PC-3 (cell line): ENCODE results near the gene SPRTN. TPM values are rescaled to one million over a fixed set of nuclear protein-coding genes. Genes with fewer than 3 reads are reported as not detected.

Experiments
- ATAC-seq: fragments of 200-7000 bp; cut with Tn5 transposase; 2 replicates; pipeline ENCODE4 v1.9.1; 2020; ENCODE audit warnings: mild to moderate bottlenecking, moderate library complexity
- BruUV-seq: library from RNA; stranded (reverse); fragments of 400-500 nt; replicated peaks from 2 replicates; lab custom pipeline; 2021; lab: Mats Ljungman, UMichigan
- CTCF ChIA-PET: fragments of 300-600 bp; sonication (Branson Sonifier 250); formaldehyde crosslinking; loops from one replicate; lab custom pipeline; 2022; ENCODE audit warnings: antibody characterized with exemption; lab: Charles Lee
- POLR2A ChIA-PET: fragments of 300-600 bp; sonication (Branson Sonifier 250); formaldehyde crosslinking; loops from one replicate; lab custom pipeline; 2022; ENCODE audit warnings: antibody characterized with exemption; ENCODE audit not compliant: unreplicated experiment; lab: Charles Lee
- DNase-seq: peaks from one replicate; pipeline ENCODE4 v3.0.0-alpha.2; 2015
- H2AFZ ChIP-seq: fragments of 300-600 bp; sonication (generic); 2 replicates; pipeline ENCODE4 v1.6.0; 2016; ENCODE audit warnings: antibody characterized with exemption, low read length
- H3F3A ChIP-seq: fragments of 300-600 bp; sonication (generic); one replicate; pipeline ENCODE4 v1.6.0; 2017; ENCODE audit warnings: antibody characterized with exemption, low read length, control low read depth, mild to moderate bottlenecking; ENCODE audit not compliant: unreplicated experiment
- H3K27ac ChIP-seq: fragments of 300-600 bp; sonication (generic); 2 replicates; pipeline ENCODE4 v1.5.1; 2016; ENCODE audit warnings: mild to moderate bottlenecking, low read length
- H3K27me3 ChIP-seq: fragments of 300-600 bp; sonication (generic); 2 replicates; pipeline ENCODE4 v1.6.1; 2016; ENCODE audit warnings: low read length, mixed read lengths
- H3K36me3 ChIP-seq: fragments of 300-600 bp; sonication (generic); 2 replicates; pipeline ENCODE4 v1.6.1; 2016; ENCODE audit warnings: low read depth, mixed run types, low read length, mixed read lengths
- H3K4me1 ChIP-seq: fragments of 300-600 bp; sonication (generic); 2 replicates; pipeline ENCODE4 v1.5.1; 2016; ENCODE audit warnings: low read length; ENCODE audit not compliant: insufficient read depth
- H3K4me2 ChIP-seq: fragments of 300-600 bp; sonication (generic); 2 replicates; pipeline ENCODE4 v1.6.0; 2016; ENCODE audit warnings: low read length
- H3K4me3 ChIP-seq: fragments of 300-600 bp; sonication (generic); 2 replicates; pipeline ENCODE4 v1.5.1; 2016; ENCODE audit warnings: mild to moderate bottlenecking, low read length, mixed read lengths
- H3K79me2 ChIP-seq: fragments of 300-600 bp; sonication (generic); 2 replicates; pipeline ENCODE4 v1.6.1; 2017; ENCODE audit warnings: low read length, mixed read lengths
- H3K9ac ChIP-seq: fragments of 300-600 bp; sonication (generic); 2 replicates; pipeline ENCODE4 v1.6.0; 2016; ENCODE audit warnings: mild to moderate bottlenecking, low read length
- H3K9me2 ChIP-seq: fragments of 300-600 bp; sonication (generic); replicated peaks from 2 replicates; pipeline ENCODE4 v1.6.1; 2016; ENCODE audit warnings: mixed run types, low read length, mixed read lengths
- H3K9me3 ChIP-seq: fragments of 300-600 bp; sonication (generic); 2 replicates; pipeline ENCODE4 v1.6.1; 2016; ENCODE audit warnings: low read length, mixed read lengths
- H4K20me1 ChIP-seq: fragments of 300-600 bp; sonication (generic); 2 replicates; pipeline ENCODE4 v1.6.1; 2016; ENCODE audit warnings: low read length, mixed read lengths
- CTCF ChIP-seq: fragments of 300-600 bp; sonication (generic); conservative IDR thresholded peaks from 2 replicates; pipeline ENCODE4 v1.5.1; 2017; ENCODE audit warnings: antibody characterized with exemption, low read depth, mild to moderate bottlenecking, low read length
- EZH2 ChIP-seq: fragments of 300-600 bp; sonication (generic); IDR thresholded peaks from one replicate; pipeline ENCODE4 v1.6.1; 2017; ENCODE audit warnings: antibody characterized with exemption, mild to moderate bottlenecking, low read length; ENCODE audit not compliant: unreplicated experiment
- EZH2phosphoT487 ChIP-seq: fragments of 300-600 bp; sonication (generic); IDR thresholded peaks from 2 replicates; pipeline ENCODE4 v1.6.1; 2018; ENCODE audit warnings: mild to moderate bottlenecking, antibody characterized with exemption, low read length, borderline replicate concordance
- intact Hi-C: fragments of 100-400 bp; cut with micrococcal nuclease; formaldehyde crosslinking; loops from 2 replicates; pipeline ENCODE4 v1.9.0; 2023
- total RNA-seq: library from RNA; depleted of rRNA; stranded (reverse); fragments of >200 nt; gene quantifications from 2 replicates; pipeline ENCODE4 v1.2.3, GENCODE V29; 2014

SPRTN gene
- total RNA-seq, 1 experiment from 2014 or later: 27.8 TPM

- TF ChIP-seq EZH2phosphoT487: no peak
- no peak for TF ChIP-seq CTCF
- no peak for TF ChIP-seq EZH2
- Histone ChIP-seq H3K4me3 (no peak overlapping the region), H3K27me3 (no peaks in the 10 kb centered on the region), H3K9me3 (no peaks in the 10 kb centered on the region), H2AFZ (no peak overlapping the region), H3K36me3 (no peaks in the 10 kb centered on the region), H3K9ac (no peak overlapping the region), H3K4me2 (peak overlapping the region; percentile 19), H3K4me1 (peaks cover 54% of the 10 kb centered on the region), H3K27ac (peak overlapping the region; percentile 17), H3F3A (peaks cover 5% of the 10 kb centered on the region), H3K79me2 (peaks cover 93% of the 10 kb centered on the region), H4K20me1 (peaks cover 12% of the 10 kb centered on the region; the same call in 1 of the 2 replicates), H3K9me2 (no peaks in the 10 kb centered on the region)
- CTCF ChIA-PET: no interaction called here
- intact Hi-C loops: loop anchor here (2.0 kb wide), 1 partner anchor 19 kb away; no protein-coding TSS in a partner anchor
- BruUV-seq: no TSS peak
- ATAC-seq (peak; percentile 66), DNase-seq (peak; percentile 74)
- POLR2A ChIA-PET: no interaction called here
These were observed 49.9 kb downstream of the SPRTN start for GRCh38 chr1:231387770-231388669.

GRCh38 chr1:231390071-231390470, 52.0 kb downstream of the SPRTN start:
- no peak overlapping the region for H3K9ac ChIP-seq
- no TSS peak for BruUV-seq
- H3K9me2 ChIP-seq: no peaks in the 10 kb centered on the region
- TF ChIP-seq CTCF: no peak
- TF ChIP-seq EZH2: no peak
- TF ChIP-seq EZH2phosphoT487: no peak
- H3K79me2 ChIP-seq: peaks cover 92% of the 10 kb centered on the region
- H4K20me1 ChIP-seq: peaks cover 6% of the 10 kb centered on the region; the same call in 1 of the 2 replicates
- POLR2A ChIA-PET: interaction anchor here (0.7 kb wide), 1 partner anchor 392 kb away, joined by 4 read pairs; no protein-coding TSS in a partner anchor
- H2AFZ ChIP-seq: no peak overlapping the region
- intact Hi-C loops: no loop called here
- peak overlapping the region; percentile 17; the same call in 1 of the 2 replicates for H3K27ac ChIP-seq
- no peaks in the 10 kb centered on the region for H3K9me3 ChIP-seq
- peaks cover 53% of the 10 kb centered on the region for H3K4me1 ChIP-seq
- H3F3A ChIP-seq: peaks cover 7% of the 10 kb centered on the region
- peak; percentile 46 for DNase-seq
- no peak overlapping the region for H3K4me3 ChIP-seq
- CTCF ChIA-PET: no interaction called here
- ATAC-seq: peak; percentile 45
- H3K4me2 ChIP-seq: peak overlapping the region; percentile 2; the same call in 1 of the 2 replicates
- H3K36me3 ChIP-seq: no peaks in the 10 kb centered on the region
- H3K27me3 ChIP-seq: no peaks in the 10 kb centered on the region
